Parathyroid adenoma (tissue), 2 donors: ENCODE measurements around the gene ZNF506.

ENCODE experiments used
- H2AFZ ChIP-seq: fragments of 300-600 bp; sonication (generic); one replicate; pipeline ENCODE4 v1.7.0; 2017; ENCODE audit warnings: antibody characterized with exemption, mild to moderate bottlenecking
- H3K27ac ChIP-seq: fragments of 300-600 bp; sonication (generic); one replicate; pipeline ENCODE4 v1.7.0; 2017
- H3K27me3 ChIP-seq: fragments of 300-600 bp; sonication (generic); one replicate; pipeline ENCODE4 v1.7.0; 2017; ENCODE audit warnings: low read length; ENCODE audit not compliant: control insufficient read depth, insufficient read depth
- H3K36me3 ChIP-seq: fragments of 300-600 bp; sonication (generic); one replicate; pipeline ENCODE4 v1.7.0; 2017; ENCODE audit warnings: low read length; ENCODE audit not compliant: control insufficient read depth, insufficient read depth
- H3K4me1 ChIP-seq: fragments of 300-600 bp; sonication (generic); one replicate; pipeline ENCODE4 v1.7.0; 2017; ENCODE audit warnings: control low read depth
- H3K4me2 ChIP-seq: fragments of 300-600 bp; sonication (generic); one replicate; pipeline ENCODE4 v1.7.0; 2017; ENCODE audit warnings: low read length
- H3K4me3 ChIP-seq: fragments of 300-600 bp; sonication (generic); one replicate; pipeline ENCODE4 v1.7.0; 2017; ENCODE audit warnings: low read depth, low read length
- H3K79me2 ChIP-seq: fragments of 300-600 bp; sonication (generic); one replicate; pipeline ENCODE4 v1.7.0; 2017; ENCODE audit warnings: control low read depth
- H3K9ac ChIP-seq: fragments of 300-600 bp; sonication (generic); one replicate; pipeline ENCODE4 v1.7.0; 2017; ENCODE audit warnings: mild to moderate bottlenecking
- H3K9me3 ChIP-seq: fragments of 300-600 bp; sonication (generic); one replicate; pipeline ENCODE4 v1.7.0; 2017; ENCODE audit warnings: low read length; ENCODE audit not compliant: control insufficient read depth
- TF ChIP-seq, protein P1 (sequence below): fragments of 300-600 bp; sonication (generic); IDR thresholded peaks from one replicate; pipeline ENCODE4 v1.7.0; 2017; ENCODE audit warnings: antibody characterized with exemption, mild to moderate bottlenecking
- donor health status: primary hyperparathyroidism.

ZNF506 gene

DNA sequence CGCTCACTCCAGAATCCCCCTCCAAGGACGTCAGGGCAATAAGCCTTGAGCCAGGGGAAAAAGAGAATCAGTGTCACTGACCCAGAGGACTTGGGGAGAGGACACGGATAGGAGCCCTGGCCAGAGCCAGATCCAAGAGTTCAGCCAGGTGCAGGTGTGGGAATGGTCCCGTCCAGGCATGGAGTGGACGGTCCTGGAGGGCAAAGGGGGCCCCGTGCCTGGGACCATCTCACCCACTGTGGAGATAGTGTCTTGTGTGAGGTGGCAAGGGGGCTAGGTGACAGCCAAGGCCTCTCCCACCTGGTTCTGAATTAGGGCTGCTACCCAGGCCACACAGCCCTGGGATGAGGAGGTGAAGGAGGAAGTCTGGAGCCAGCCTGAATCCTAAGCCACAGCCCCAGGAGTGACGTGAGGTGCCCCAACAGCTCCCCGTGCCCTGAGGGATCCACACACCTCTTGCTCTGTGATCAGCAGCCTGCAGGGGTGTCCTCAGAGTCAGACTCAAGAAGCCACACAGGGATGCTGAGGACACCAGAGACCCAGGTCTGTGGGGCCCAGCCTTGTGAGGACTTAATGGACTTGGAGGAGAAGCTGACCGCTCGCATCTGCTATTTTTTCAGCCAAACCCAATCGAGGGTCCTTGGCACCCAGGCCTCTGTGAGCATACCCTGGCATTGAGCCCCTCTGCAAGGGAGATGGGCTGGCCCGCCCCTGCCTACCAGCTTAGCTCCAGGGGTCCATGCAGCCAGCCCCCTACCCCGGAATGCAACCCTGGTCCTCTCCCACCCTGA, 72.2 kb downstream of the ZNF506 start:
- Histone ChIP-seq H3K36me3 (no peaks in the 10 kb centered on the region), H3K4me1 (no peaks in the 10 kb centered on the region), H3K27ac (no peak overlapping the region), H3K4me2 (no peak overlapping the region), H3K27me3 (no peaks in the 10 kb centered on the region), H3K4me3 (no peak overlapping the region), H3K9me3 (no peaks in the 10 kb centered on the region), H2AFZ (no peak overlapping the region), H3K9ac (no peak overlapping the region), H3K79me2 (no peaks in the 10 kb centered on the region)
- TF ChIP-seq, protein P1, sequence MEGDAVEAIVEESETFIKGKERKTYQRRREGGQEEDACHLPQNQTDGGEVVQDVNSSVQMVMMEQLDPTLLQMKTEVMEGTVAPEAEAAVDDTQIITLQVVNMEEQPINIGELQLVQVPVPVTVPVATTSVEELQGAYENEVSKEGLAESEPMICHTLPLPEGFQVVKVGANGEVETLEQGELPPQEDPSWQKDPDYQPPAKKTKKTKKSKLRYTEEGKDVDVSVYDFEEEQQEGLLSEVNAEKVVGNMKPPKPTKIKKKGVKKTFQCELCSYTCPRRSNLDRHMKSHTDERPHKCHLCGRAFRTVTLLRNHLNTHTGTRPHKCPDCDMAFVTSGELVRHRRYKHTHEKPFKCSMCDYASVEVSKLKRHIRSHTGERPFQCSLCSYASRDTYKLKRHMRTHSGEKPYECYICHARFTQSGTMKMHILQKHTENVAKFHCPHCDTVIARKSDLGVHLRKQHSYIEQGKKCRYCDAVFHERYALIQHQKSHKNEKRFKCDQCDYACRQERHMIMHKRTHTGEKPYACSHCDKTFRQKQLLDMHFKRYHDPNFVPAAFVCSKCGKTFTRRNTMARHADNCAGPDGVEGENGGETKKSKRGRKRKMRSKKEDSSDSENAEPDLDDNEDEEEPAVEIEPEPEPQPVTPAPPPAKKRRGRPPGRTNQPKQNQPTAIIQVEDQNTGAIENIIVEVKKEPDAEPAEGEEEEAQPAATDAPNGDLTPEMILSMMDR: no peak

DNA sequence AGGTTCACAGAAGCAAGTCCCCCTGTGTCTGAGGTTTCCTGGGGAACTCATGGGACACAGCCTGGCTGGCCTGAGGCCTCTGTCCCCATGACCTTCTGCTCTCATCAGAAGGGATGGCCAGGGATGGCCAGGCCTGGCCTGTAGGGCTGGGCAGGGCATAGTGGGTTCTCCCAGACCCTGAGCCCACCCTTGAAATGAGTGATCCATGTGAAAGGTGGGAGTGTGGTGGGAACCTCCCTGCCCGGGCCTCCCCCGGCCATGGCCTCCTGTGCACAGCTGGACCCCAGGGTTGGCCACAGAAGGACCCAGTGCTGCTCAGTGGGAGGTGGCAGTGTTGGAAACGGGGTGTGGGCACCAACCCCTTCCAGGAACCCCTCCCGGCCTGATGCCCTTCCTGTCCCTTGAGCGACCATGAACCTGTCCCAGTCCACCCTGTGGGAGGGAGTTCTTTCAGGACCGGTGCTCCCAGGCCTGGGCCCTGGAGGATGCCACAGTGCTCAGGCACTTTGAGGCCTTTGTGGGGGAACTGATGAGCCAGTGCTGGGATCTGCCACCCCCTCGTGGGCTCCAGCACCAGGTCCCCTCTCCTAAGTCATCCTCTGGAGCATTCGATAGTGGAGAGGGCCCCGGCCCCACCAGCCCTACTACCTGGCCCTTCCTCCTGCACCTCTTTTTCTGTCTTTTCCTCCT, 73.2 kb downstream of the ZNF506 start:
- H3K4me2 ChIP-seq: no peak overlapping the region
- no peaks in the 10 kb centered on the region for H3K9me3 ChIP-seq
- TF ChIP-seq, protein P1: no peak
- no peak overlapping the region for H3K27ac ChIP-seq
- no peaks in the 10 kb centered on the region for H3K27me3 ChIP-seq
- no peaks in the 10 kb centered on the region for H3K79me2 ChIP-seq
- no peaks in the 10 kb centered on the region for H3K4me1 ChIP-seq
- no peak overlapping the region for H3K9ac ChIP-seq
- H3K36me3 ChIP-seq: no peaks in the 10 kb centered on the region
- H3K4me3 ChIP-seq: no peak overlapping the region
- no peak overlapping the region for H2AFZ ChIP-seq

DNA sequence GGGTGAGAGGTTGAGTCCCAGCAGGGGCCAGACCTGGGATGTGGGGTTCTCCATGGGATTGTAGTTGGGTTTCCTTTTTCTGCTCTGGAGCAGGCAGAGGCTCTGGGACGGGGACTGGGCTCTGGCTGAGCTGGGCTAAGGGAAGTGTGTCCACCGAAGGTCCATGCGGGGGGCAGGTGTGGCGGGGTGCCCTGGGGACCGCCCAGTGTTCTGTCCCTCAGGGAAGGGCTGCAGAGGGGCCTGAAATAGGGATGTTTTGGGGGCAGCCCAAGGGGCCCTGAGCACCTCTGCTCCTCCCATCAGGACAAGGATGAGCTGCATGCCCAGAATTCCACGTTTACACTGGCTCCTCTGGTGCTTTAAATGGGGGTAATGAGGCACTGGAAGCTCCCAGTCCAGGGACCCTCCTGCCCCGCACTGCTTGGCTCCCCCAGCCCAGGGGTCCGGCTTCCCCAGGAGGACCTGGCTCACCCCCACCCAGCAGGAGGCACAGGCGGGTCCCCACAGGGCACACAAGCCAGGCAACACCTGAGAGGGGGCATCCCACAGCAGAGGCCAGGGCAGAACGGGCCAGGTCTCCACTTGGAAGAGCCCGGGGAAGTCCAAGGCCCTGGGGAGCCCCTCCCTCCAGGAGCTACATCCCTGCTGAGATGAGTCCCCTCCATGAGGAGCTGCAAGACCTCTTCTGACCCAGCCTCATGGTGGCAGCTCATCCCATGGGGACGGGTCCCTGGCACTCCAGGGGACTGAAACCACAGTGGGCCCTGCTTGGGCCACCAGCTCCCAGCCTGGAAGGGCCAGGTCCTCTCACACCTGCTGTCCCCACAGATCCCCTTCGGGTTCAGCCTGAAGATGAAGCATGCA, 74.0 kb downstream of the ZNF506 start:
- no peaks in the 10 kb centered on the region for H3K79me2 ChIP-seq
- H3K9me3 ChIP-seq: no peaks in the 10 kb centered on the region
- no peaks in the 10 kb centered on the region for H3K4me1 ChIP-seq
- no peaks in the 10 kb centered on the region for H3K36me3 ChIP-seq
- H3K4me2 ChIP-seq: no peak overlapping the region
- H3K27ac ChIP-seq: no peak overlapping the region
- H3K27me3 ChIP-seq: no peaks in the 10 kb centered on the region
- H2AFZ ChIP-seq: no peak overlapping the region
- H3K4me3 ChIP-seq: no peak overlapping the region
- H3K9ac ChIP-seq: no peak overlapping the region
- TF ChIP-seq, protein P1: no peak

DNA sequence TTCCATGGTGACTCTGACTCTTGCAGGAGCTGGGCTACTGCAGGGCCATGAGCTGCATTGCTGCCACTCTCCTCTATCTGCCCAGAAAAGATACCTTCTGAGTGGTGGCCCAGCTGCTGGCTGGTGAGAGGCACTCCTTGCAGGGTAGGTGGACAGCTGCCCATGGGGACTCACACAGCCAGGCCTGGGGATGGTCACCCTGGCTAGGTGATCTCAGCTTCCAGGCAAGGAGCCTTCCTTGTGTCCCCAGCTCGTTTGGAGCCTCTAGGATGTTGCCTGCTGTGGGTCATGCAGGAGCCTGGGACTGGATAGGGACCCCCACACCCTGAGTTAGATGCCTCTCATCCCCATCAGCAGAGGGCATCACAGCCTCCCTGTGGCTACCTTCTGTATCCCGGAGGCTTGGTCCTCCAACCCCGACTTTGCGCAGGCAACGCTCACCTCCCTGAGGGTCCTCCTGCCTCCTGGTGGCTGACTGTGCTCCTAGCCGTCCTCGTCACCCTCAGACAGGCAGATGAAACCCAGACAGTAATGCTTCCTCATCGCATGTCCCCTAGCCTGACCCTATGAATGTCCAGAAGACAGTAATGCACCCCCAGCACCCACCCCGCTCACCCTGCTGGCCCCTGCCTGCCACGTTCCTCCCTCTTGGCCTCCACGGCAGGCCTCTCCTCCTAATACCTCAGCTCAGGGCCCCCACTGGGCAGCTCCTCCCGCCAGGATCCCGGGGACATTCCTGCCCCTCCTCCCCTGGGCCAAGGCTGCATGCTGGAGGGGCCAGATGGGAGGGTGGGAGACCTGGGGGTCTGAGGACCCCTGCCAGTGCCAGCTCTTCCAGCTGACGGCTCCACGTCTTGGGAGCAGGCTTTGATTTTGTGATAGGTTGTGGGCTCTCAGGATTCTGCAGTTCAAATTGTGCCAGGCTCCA, 75.0 kb downstream of the ZNF506 start:
- Histone ChIP-seq H3K79me2 (no peaks in the 10 kb centered on the region), H2AFZ (no peak overlapping the region), H3K4me1 (no peaks in the 10 kb centered on the region), H3K27me3 (no peaks in the 10 kb centered on the region), H3K4me3 (no peak overlapping the region), H3K9me3 (no peaks in the 10 kb centered on the region), H3K4me2 (no peak overlapping the region), H3K9ac (no peak overlapping the region), H3K27ac (no peak overlapping the region), H3K36me3 (no peaks in the 10 kb centered on the region)
- TF ChIP-seq, protein P1: no peak
